ENCODE measurements around the gene KIF21B. TPM values are rescaled to one million over a fixed set of nuclear protein-coding genes. Genes with fewer than 3 reads are reported as not detected.

Gene KIF21B
- total and polyA plus RNA-seq, 2 experiments from 2014 or later = 4.6 to 34.3 TPM

DNA sequence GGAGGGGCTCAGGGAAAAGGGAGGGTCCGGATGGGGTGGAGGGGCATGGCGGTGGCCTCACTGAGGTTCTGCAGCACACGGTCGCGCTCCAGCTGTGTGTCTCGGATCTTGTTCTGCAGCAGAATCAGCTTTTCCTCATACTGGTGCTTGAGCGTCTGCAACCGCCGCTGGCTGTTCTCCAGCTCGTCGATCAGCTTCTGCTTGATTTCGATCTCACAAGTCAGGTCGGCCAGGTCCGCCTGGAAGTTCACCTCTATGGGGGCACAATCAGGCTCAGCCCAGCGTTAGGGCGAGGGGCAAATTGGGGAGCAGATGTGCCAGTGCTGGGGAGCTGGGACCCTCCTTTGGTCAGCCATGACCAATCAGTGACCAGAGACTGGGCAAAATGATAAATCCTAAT, 25.2 kb downstream of the KIF21B start:
- H3K4me1 Mint-ChIP-seq = no peaks in the 10 kb centered on the region
- no peak overlapping the region for H3K4me3 ChIP-seq
- H3K4me2 ChIP-seq = no peak overlapping the region
- no peaks in the 10 kb centered on the region for H3K79me2 ChIP-seq (replicated peaks; ENCODE audit: insufficient read depth)
- no peaks in the 10 kb centered on the region; the same call in 1 of the 2 replicates for H4K20me1 ChIP-seq (replicated peaks; ENCODE audit: insufficient read depth)
- no peak for ATAC-seq
- peaks cover 17% of the 10 kb centered on the region for H3K36me3 Mint-ChIP-seq (ENCODE audit: low read depth)
- H3K27me3 Mint-ChIP-seq (ENCODE audit: insufficient read depth, low read depth, poor library complexity) = peaks cover 5% of the 10 kb centered on the region
- no peaks in the 10 kb centered on the region for H3K9me3 Mint-ChIP-seq
- TF ChIP-seq CREB1 (CRISPR knock-in tag; IDR thresholded peaks at IDR 0.05; ENCODE audit: low read depth) (no peak), ZNF331 (CRISPR knock-in tag; IDR thresholded peaks at IDR 0.05; ENCODE audit: low read depth) (no peak), ZNF114 (CRISPR knock-in tag; IDR thresholded peaks at IDR 0.05) (no peak), NANOG (IDR thresholded peaks at IDR 0.05; ENCODE audit: borderline replicate concordance) (no peak), EZH2phosphoT487 (IDR thresholded peaks at IDR 0.05; ENCODE audit: unreplicated experiment) (no peak), CTCF (conservative IDR thresholded peaks at IDR 0.05; ENCODE audit: low read depth in 2 of 2) (no peak), JUNB (IDR thresholded peaks at IDR 0.05; ENCODE audit: unreplicated experiment) (no peak), EZH2 (IDR thresholded peaks at IDR 0.05; ENCODE audit: low read depth, unreplicated experiment) (no peak), STAT1 (IDR thresholded peaks at IDR 0.05; ENCODE audit: unreplicated experiment) (no peak)
- TF ChIP-seq, protein P1, sequence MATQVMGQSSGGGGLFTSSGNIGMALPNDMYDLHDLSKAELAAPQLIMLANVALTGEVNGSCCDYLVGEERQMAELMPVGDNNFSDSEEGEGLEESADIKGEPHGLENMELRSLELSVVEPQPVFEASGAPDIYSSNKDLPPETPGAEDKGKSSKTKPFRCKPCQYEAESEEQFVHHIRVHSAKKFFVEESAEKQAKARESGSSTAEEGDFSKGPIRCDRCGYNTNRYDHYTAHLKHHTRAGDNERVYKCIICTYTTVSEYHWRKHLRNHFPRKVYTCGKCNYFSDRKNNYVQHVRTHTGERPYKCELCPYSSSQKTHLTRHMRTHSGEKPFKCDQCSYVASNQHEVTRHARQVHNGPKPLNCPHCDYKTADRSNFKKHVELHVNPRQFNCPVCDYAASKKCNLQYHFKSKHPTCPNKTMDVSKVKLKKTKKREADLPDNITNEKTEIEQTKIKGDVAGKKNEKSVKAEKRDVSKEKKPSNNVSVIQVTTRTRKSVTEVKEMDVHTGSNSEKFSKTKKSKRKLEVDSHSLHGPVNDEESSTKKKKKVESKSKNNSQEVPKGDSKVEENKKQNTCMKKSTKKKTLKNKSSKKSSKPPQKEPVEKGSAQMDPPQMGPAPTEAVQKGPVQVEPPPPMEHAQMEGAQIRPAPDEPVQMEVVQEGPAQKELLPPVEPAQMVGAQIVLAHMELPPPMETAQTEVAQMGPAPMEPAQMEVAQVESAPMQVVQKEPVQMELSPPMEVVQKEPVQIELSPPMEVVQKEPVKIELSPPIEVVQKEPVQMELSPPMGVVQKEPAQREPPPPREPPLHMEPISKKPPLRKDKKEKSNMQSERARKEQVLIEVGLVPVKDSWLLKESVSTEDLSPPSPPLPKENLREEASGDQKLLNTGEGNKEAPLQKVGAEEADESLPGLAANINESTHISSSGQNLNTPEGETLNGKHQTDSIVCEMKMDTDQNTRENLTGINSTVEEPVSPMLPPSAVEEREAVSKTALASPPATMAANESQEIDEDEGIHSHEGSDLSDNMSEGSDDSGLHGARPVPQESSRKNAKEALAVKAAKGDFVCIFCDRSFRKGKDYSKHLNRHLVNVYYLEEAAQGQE (IDR thresholded peaks at IDR 0.05; ENCODE audit: unreplicated experiment) = no peak
- TF ChIP-seq, protein P2, sequence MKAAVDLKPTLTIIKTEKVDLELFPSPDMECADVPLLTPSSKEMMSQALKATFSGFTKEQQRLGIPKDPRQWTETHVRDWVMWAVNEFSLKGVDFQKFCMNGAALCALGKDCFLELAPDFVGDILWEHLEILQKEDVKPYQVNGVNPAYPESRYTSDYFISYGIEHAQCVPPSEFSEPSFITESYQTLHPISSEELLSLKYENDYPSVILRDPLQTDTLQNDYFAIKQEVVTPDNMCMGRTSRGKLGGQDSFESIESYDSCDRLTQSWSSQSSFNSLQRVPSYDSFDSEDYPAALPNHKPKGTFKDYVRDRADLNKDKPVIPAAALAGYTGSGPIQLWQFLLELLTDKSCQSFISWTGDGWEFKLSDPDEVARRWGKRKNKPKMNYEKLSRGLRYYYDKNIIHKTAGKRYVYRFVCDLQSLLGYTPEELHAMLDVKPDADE (IDR thresholded peaks at IDR 0.05) = no peak
- TF ChIP-seq, protein P3, sequence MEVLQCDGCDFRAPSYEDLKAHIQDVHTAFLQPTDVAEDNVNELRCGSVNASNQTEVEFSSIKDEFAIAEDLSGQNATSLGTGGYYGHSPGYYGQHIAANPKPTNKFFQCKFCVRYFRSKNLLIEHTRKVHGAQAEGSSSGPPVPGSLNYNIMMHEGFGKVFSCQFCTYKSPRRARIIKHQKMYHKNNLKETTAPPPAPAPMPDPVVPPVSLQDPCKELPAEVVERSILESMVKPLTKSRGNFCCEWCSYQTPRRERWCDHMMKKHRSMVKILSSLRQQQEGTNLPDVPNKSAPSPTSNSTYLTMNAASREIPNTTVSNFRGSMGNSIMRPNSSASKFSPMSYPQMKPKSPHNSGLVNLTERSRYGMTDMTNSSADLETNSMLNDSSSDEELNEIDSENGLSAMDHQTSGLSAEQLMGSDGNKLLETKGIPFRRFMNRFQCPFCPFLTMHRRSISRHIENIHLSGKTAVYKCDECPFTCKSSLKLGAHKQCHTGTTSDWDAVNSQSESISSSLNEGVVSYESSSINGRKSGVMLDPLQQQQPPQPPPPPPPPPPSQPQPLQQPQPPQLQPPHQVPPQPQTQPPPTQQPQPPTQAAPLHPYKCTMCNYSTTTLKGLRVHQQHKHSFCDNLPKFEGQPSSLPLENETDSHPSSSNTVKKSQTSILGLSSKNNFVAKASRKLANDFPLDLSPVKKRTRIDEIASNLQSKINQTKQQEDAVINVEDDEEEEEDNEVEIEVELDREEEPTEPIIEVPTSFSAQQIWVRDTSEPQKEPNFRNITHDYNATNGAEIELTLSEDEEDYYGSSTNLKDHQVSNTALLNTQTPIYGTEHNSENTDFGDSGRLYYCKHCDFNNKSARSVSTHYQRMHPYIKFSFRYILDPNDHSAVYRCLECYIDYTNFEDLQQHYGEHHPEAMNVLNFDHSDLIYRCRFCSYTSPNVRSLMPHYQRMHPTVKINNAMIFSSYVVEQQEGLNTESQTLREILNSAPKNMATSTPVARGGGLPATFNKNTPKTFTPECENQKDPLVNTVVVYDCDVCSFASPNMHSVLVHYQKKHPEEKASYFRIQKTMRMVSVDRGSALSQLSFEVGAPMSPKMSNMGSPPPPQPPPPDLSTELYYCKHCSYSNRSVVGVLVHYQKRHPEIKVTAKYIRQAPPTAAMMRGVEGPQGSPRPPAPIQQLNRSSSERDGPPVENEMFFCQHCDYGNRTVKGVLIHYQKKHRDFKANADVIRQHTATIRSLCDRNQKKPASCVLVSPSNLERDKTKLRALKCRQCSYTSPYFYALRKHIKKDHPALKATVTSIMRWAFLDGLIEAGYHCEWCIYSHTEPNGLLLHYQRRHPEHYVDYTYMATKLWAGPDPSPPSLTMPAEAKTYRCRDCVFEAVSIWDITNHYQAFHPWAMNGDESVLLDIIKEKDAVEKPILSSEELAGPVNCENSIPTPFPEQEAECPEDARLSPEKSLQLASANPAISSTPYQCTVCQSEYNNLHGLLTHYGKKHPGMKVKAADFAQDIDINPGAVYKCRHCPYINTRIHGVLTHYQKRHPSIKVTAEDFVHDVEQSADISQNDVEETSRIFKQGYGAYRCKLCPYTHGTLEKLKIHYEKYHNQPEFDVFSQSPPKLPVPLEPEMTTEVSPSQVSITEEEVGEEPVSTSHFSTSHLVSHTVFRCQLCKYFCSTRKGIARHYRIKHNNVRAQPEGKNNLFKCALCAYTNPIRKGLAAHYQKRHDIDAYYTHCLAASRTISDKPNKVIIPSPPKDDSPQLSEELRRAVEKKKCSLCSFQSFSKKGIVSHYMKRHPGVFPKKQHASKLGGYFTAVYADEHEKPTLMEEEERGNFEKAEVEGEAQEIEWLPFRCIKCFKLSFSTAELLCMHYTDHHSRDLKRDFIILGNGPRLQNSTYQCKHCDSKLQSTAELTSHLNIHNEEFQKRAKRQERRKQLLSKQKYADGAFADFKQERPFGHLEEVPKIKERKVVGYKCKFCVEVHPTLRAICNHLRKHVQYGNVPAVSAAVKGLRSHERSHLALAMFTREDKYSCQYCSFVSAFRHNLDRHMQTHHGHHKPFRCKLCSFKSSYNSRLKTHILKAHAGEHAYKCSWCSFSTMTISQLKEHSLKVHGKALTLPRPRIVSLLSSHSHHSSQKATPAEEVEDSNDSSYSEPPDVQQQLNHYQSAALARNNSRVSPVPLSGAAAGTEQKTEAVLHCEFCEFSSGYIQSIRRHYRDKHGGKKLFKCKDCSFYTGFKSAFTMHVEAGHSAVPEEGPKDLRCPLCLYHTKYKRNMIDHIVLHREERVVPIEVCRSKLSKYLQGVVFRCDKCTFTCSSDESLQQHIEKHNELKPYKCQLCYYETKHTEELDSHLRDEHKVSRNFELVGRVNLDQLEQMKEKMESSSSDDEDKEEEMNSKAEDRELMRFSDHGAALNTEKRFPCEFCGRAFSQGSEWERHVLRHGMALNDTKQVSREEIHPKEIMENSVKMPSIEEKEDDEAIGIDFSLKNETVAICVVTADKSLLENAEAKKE (CRISPR knock-in tag; IDR thresholded peaks at IDR 0.05) = no peak
- H3K27ac Mint-ChIP-seq = no peak overlapping the region
- no peak for DNase-seq (ENCODE audit: low spot score)
- H3F3A ChIP-seq (replicated peaks; ENCODE audit: low read depth) = no peaks in the 10 kb centered on the region
- H3K27me3 ChIP-seq (ENCODE audit: insufficient read depth) = no peaks in the 10 kb centered on the region
- H2AFZ ChIP-seq = no peak overlapping the region
- H3K4me3 Mint-ChIP-seq = no peak overlapping the region
- no peaks in the 10 kb centered on the region for H3K9me2 ChIP-seq (ENCODE audit: insufficient read depth)
- H3K36me3 ChIP-seq (ENCODE audit: insufficient read depth) = no peaks in the 10 kb centered on the region; the same call in 1 of the 2 replicates
- no peak overlapping the region for H3K27ac ChIP-seq (ENCODE audit: low read depth)
- H3K4me1 ChIP-seq (ENCODE audit: insufficient read depth) = no peaks in the 10 kb centered on the region

All from GM23338 (cell line).